Mesodermal cell (in vitro differentiated cells): Measurements from ENCODE around the gene APOBEC3A.
"Not testable (repeated sequence)": the region's sequence is repeated elsewhere in the genome, so short reads cannot be mapped to it uniquely, and the experiment has no call there.

ENCODE experiments used
- H3K27ac ChIP-seq: 2 replicates; pipeline ENCODE4 v1.7.0; 2013; ENCODE audit warnings: mild to moderate bottlenecking, low read depth, low read length, moderate library complexity; ENCODE audit not compliant: severe bottlenecking
- H3K36me3 ChIP-seq: 2 replicates; pipeline ENCODE4 v1.7.1; 2013; ENCODE audit warnings: mild to moderate bottlenecking, low read length, moderate library complexity; ENCODE audit not compliant: control insufficient read depth, insufficient read depth
- H3K4me1 ChIP-seq: one replicate; pipeline ENCODE4 v1.7.1; 2013; ENCODE audit warnings: mild to moderate bottlenecking, low read length; ENCODE audit not compliant: insufficient read depth, control insufficient read depth, poor library complexity, severe bottlenecking
- H3K4me3 ChIP-seq: 2 replicates; pipeline ENCODE4 v1.7.0; 2013; ENCODE audit warnings: low read length, control low read depth, mild to moderate bottlenecking; ENCODE audit not compliant: insufficient read depth, poor library complexity, severe bottlenecking; ENCODE audit errors: extremely low read depth
- H3K9me3 ChIP-seq: 2 replicates; pipeline ENCODE4 v1.7.1; 2013; ENCODE audit warnings: mild to moderate bottlenecking, low read length, moderate library complexity; ENCODE audit not compliant: control insufficient read depth
- WGBS, 2 experiments: methylation state at CpG; one replicate each; pipeline ENCODE4 v1.1.5; 2013; ENCODE audit warnings: missing lambda C conversion rate in 2 of 2; ENCODE audit not compliant: insufficient coverage in 2 of 2; 5-methylcytosine and 5-hydroxymethylcytosine counted together

The APOBEC3A gene

DNA sequence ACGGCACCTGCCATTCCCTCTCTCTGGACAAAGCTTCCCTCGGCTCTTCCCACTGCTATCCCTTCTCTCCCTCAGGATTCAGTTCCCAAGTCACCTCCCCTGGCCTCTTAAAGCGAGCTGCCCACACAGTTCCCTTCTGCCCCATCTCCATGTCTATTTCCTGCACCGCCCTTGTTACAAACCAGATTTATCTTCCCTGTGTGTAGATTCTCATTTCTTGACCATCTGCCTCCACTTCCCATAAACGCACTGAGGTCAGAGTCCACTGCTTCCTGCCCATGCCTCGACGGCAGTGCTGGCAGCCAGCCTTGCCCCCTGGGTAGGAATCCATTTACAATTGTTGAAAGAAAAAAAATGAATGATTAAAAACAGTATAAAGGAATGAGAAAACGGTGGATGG, 13.1 kb downstream of the APOBEC3A start:
- Histone ChIP-seq H3K27ac (no peak overlapping the region), H3K9me3 (peaks cover 3% of the 10 kb centered on the region), H3K36me3 (no peaks in the 10 kb centered on the region), H3K4me3 (no peak overlapping the region), H3K4me1 (no peaks in the 10 kb centered on the region)
- 90 to 92% methylated on average over 5 of the region's 8 CpGs for WGBS, 2 experiments

DNA sequence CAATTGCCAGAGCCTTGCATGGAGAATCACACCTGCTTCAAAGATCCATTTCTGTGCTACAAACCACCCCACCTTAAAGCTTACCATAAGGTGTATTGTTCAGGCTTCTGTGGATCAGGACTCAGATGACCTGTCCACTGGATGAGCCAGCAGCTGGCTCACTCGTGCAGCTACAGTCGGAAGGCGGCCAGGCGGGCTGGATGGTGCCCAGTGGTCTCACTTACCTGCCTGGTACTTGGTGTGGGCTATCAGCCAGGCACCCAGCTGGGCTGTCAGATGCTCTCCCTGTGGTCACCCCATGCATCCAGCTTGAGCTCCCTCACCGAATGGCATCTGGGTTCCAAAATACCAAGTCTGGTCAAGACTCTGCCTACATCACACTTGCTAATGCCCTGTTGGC, 13.8 kb downstream of the APOBEC3A start:
- 89 to 96% methylated on average over 4 of the region's 5 CpGs for WGBS, 2 experiments
- Histone ChIP-seq H3K27ac (no peak overlapping the region), H3K4me3 (no peak overlapping the region), H3K36me3 (no peaks in the 10 kb centered on the region), H3K9me3 (peaks cover 10% of the 10 kb centered on the region), H3K4me1 (no peaks in the 10 kb centered on the region)

DNA sequence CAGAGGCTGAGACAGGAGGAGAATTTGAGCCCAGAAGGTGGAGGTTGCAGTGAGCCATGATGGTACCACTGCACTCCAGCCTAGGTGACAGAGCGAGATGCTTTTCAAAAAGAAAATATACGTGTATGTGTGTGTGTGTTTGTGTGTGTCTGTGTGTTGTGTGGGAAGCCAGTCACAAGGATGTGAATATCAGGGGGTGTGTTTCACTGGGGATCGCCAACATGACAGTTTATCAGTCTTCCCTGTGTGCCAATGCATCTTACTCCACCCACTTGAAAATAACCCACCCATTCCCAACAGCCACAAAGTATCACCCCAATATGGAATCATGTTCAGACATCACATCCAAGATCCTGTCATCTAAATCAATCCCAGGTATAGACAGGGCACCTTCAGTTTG, 14.4 kb downstream of the APOBEC3A start:
- Histone ChIP-seq H3K4me3 (no peak overlapping the region), H3K9me3 (peaks cover 10% of the 10 kb centered on the region), H3K36me3 (no peaks in the 10 kb centered on the region), H3K4me1 (no peaks in the 10 kb centered on the region), H3K27ac (no peak overlapping the region)
- 92 to 100% methylated on average over 1 to 2 of the region's 3 CpGs for whole genome bisulfite sequencing, 2 experiments

DNA sequence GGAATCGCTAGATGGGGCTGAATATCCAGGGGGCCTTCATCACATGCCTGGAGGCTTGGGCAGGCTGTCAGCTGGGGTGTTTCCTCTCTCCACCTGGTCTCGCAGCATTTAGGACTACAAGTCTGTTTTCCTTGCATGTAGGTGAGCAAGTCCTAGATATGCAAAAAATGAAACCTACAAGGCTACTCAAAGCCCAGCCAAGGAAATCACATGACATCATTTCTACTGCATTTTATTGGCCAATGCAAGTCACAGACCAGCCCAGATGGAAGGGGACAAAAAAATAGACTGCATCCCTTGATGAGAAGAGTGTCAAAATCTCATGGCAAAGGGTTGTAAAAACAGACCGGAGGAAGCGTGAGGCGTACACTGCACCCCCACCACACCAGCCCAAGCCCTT, 15.1 kb downstream of the APOBEC3A start:
- H3K9me3 ChIP-seq = peaks cover 15% of the 10 kb centered on the region
- no peaks in the 10 kb centered on the region for H3K4me1 ChIP-seq
- no peak overlapping the region for H3K4me3 ChIP-seq
- WGBS, 2 experiments = 77 to 93% methylated on average over 2 to 3 of the region's 5 CpGs
- H3K36me3 ChIP-seq = no peaks in the 10 kb centered on the region
- no peak overlapping the region for H3K27ac ChIP-seq

DNA sequence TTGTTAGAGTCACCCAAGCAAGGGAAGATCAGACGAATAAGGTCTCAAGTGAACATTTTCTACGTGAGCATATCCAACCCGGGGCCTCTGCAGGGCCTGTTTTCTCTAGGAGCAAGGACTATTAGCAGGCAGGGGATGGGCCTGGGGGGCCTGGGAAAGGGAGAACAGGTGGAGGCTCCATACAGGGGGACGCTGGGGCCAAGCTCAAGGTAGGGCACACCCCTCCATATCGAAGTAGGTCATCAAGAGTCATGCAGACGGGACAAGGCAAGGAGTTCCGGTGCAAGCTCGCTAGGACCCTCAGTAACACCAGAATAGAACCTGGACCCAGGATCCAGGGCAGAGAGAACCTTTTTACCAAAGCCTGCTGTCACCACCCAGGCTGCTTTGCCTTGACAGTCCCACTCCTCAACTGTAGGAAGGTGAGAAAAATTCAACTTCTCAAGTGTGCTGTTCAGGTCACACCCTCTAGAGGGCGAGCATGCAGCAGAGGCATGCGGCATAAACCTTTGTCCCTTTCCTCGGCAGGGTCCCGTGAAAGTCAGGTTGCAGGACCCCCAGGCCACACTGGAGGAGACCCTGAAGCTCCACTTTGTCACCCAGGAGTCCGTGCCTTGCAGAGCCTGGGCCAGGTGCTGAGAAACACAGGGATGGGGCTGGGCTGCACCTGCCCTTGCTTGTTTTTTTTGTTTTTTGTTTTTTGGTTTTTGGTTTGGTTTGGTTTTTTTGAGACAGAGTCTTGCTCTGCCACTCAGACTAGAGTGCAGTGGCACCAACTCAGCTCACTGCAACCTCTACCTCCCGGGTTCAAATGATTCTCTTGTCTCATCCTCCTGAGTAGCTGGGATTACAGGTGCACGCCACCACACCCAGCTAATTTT, 16.1 kb downstream of the APOBEC3A start:
- peaks cover 15% of the 10 kb centered on the region for H3K9me3 ChIP-seq
- H3K4me3 ChIP-seq = no peak overlapping the region
- H3K27ac ChIP-seq = no peak overlapping the region
- no peaks in the 10 kb centered on the region for H3K36me3 ChIP-seq
- H3K4me1 ChIP-seq = no peaks in the 10 kb centered on the region
- WGBS, 2 experiments = 52 to 53% methylated on average over 13 of the region's 15 CpGs

DNA sequence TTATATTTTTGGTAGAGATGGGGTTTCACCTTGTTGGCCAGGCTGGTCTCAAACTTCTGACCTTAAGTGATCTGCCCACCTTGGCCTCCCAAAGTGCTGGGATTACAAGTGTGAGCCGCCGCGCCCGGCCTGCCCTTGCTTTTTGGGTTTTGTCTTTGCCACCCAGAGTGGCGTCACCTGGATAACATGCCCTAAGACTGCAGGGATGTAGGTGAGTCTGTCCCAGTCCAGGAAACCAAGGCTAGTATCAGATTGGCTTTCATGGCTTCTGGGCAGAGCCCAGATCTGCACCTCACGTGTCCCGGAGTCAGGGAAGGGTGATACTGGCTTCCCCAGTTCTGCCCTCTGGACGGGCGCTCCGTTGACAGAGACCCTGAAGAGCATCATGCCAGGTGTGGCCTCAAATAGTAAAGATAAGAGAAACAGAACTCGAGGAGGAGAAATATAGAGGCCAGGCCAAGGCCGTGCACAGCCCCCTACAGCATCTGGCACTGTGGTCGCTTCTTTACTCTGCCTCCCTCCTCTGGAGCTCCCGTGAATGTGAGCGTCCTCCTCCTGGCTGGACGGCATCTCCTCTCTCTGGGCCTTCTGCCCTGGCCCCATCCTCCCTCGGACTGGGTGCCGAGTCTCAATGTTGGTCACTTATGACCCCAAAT, 16.9 kb downstream of the APOBEC3A start:
- WGBS, 2 experiments = 87 to 91% methylated on average over 13 to 18 of the region's 18 CpGs
- H3K4me3 ChIP-seq = no peak overlapping the region
- no peak overlapping the region for H3K27ac ChIP-seq
- no peaks in the 10 kb centered on the region for H3K36me3 ChIP-seq
- H3K9me3 ChIP-seq = peaks cover 15% of the 10 kb centered on the region
- no peaks in the 10 kb centered on the region for H3K4me1 ChIP-seq

DNA sequence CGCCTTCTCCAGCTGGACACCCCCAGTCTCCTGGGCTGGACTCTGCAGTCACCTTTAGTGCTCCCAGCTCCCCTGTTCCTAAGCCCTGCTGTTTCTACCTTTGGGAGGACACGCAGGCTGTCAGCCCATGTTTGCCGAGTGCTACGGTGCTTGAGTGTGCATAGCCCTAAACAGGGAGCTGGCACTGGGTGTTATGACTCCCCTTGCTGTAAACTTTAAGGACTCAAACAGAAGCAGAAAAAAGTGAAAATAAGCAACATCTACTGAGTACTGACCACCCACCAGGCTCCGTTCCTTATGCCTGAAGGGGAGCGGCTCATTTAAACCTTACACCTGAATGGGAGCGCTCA, 17.4 kb downstream of the APOBEC3A start:
- H3K4me3 ChIP-seq = no peak overlapping the region
- H3K36me3 ChIP-seq = no peaks in the 10 kb centered on the region
- 97 to 100% methylated on average over 4 to 7 of the region's 7 CpGs for WGBS, 2 experiments
- peaks cover 15% of the 10 kb centered on the region for H3K9me3 ChIP-seq
- H3K27ac ChIP-seq = no peak overlapping the region
- H3K4me1 ChIP-seq = no peaks in the 10 kb centered on the region

DNA sequence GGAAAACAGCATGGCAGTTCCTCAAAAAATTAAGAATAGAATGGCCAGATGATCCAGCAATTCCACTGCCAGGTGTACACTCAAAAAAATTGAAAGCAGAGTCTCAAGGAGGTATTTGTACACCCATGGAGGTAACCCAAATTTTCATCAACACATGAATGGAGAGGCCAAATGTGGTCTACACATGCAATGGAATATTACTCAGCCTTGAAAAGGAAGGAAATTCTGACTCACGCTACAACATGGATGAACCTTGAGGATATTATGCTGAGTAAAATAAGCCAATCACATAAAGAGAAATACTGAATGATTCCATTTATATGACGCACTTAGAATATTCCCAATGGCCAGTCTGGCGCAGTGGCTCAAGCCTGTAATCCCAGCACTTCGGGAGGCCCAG, 19.9 kb downstream of the APOBEC3A start:
- WGBS, 2 experiments = 91 to 100% methylated on average over 3 to 4 of the region's 4 CpGs
- peaks cover 15% of the 10 kb centered on the region for H3K9me3 ChIP-seq
- H3K27ac ChIP-seq, H3K4me3 ChIP-seq, H3K4me1 ChIP-seq, H3K36me3 ChIP-seq: not testable (repeated sequence)

DNA sequence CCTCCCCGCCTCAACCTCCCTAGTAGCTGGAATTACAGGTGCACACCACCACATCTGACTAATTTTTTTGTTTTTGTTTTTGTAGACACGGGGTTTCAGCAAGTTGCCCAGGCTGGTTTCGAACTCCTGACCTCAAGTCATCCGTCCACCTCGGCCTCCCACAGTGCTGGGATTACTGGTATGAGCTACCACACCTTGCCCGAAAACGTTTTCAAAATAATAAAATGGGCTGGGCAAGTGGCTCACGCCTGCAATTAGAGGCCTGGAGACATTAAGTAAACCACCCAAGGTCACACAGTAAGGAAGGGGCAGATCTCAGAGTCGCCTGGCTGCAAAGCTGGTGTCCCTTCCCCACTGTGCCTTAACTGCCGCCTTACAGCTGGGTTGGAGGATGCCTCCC, 23.2 kb downstream of the APOBEC3A start:
- not testable (repeated sequence) for H3K4me1 ChIP-seq, H3K27ac ChIP-seq, H3K36me3 ChIP-seq, H3K4me3 ChIP-seq
- 84 to 89% methylated on average over 7 to 8 of the region's 10 CpGs for WGBS, 2 experiments
- peaks cover 34% of the 10 kb centered on the region for H3K9me3 ChIP-seq

DNA sequence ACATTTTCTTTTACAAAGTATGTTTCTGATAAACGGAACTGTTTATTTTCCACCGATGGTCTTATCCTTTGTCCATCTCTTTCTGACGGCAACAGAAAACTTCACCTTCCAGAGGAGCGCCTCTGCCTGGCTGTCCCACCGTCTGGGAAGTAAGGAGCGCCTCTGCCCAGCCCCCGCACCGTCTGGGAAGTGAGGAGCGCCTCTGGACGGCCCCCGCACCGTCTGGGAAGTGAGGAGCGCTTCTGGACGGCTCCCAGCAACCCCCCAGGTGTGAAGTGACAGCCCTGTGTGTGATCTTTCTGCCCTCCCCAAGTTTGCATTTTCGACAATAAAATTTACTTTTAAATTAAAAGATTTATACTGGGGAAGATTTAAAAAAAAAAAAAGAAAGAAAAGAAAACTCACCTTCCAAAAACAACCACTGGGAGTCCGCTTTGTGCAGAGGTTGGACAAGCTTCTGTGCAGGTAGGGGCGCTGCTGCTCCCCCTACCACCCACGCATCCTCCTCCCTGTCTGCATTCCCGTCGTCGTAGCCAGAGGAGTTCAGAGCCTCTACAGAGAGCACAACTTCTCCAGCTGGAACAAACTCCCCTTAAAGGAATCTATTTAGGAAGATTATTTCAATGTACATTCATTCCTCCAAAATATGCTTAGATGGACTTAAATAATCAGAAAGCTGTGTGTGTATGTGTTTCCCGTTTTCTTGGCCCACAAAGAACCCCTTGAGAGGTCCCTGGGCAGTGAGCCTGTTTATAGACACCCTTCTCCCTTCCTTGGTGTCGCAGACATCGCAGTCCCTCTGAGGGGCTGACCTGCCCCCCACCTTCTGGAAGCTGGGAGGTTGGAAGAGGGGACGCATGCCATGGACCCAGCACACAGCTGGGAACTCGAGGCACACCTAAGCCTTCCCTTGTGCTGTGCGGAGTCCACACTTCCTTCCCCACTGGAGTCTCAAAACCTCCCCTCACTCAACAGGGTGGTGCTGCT, 23.9 kb downstream of the APOBEC3A start:
- 73 to 84% methylated on average over 11 to 13 of the region's 27 CpGs for WGBS, 2 experiments
- Histone ChIP-seq H3K27ac (no peak overlapping the region), H3K36me3 (no peaks in the 10 kb centered on the region), H3K4me3 (no peak overlapping the region), H3K4me1 (peaks cover 3% of the 10 kb centered on the region), H3K9me3 (peaks cover 27% of the 10 kb centered on the region)
